ENCODE results near the gene C5orf52.
"Not testable (repeated sequence)": the region's sequence is repeated elsewhere in the genome, so short reads cannot be mapped to it uniquely, and the experiment has no call there.

Gene C5orf52

DNA sequence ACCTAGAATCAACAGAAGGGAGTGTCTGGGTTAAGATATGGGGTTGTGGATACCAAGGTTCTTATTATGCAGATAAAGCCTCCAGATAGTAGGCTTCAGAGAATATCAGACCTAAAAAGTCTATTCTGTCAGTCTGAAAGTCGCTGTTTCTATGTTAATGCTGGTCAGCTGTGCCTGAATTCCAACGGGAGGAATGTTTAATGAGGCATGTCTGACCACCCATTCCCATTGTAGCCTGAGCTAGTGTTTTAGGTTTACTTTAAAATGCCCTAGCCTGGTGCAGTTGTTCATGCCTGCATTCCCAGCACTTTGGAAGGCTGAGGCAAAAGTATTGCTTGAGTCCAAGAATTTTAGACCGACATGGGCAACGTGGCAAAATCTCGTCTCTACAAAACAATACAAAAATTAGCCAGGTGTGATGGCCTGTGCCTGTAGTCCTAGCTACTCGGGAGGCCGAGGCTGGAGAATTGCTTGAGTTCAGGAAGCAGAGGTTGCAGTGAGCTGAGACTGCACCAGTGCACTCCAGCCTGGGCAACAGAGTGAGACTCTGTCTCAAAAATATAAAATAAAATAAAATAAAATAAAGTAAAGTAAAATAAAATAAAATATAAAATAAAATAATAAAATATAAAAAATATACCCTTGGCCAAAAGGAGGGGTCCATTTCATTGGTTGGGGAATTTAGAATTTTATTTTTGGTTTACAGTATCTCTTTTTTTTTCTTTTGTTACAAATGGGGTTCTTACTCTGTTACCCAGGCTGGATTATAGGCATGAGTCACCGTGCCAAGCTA lies 11.3 kb upstream of the C5orf52 start:
- DNase-seq (ENCODE audit: insufficient read length, low spot score) (no peak), FAIRE-seq (no peak)
- TF ChIP-seq, protein P1, sequence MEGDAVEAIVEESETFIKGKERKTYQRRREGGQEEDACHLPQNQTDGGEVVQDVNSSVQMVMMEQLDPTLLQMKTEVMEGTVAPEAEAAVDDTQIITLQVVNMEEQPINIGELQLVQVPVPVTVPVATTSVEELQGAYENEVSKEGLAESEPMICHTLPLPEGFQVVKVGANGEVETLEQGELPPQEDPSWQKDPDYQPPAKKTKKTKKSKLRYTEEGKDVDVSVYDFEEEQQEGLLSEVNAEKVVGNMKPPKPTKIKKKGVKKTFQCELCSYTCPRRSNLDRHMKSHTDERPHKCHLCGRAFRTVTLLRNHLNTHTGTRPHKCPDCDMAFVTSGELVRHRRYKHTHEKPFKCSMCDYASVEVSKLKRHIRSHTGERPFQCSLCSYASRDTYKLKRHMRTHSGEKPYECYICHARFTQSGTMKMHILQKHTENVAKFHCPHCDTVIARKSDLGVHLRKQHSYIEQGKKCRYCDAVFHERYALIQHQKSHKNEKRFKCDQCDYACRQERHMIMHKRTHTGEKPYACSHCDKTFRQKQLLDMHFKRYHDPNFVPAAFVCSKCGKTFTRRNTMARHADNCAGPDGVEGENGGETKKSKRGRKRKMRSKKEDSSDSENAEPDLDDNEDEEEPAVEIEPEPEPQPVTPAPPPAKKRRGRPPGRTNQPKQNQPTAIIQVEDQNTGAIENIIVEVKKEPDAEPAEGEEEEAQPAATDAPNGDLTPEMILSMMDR (IDR thresholded peaks at IDR 0.05; ENCODE audit: insufficient read depth, missing control alignments), result no peak

DNA sequence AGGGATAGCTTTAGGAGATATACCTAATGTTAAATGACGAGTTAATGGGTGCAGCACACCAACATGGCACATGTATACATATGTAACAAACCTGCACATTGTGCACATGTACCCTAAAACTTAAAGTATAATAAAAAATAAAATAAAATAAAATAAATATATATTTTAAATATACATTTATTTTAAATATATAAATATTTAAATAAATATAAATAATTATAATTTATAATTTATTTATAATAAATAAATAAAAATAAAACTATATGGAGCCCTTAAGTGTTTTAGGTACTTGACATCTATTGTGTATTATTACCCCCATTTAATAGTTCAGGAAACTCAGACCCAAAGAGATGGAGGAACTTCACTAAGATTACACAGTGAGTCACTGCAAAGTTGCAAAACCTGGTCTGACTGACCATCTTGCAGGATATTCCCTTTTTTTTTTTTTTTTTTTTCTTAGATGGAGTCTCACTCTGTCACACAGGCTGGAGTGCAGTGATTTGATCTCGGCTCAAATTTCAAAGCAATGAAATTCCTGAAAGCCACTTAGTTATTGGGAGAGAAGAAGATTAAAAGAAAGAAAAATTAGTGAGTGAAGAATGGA lies 5.8 kb upstream of the C5orf52 start:
- DNase-seq (ENCODE audit: insufficient read length, low spot score), result no peak
- TF ChIP-seq, protein P1 (IDR thresholded peaks at IDR 0.05; ENCODE audit: insufficient read depth, missing control alignments), result no peak
- no peak for FAIRE-seq

DNA sequence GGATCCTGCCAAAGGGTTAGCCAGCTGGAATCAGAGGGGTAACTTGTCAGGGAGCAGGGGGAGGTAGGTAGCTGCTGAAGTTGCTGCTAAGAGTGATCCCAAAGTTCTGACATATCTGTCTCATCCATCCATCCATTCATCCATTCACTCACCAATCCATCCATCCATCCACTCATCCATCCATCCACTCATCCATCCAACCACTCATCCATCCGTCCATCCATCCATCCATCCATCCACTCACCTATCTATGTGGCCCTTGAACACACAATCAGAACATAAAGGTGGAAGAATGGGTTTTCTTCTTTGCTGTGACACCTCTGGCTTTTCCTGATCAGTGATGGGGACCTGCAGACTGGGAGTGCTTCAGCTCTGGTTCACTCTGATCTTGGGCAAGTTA lies 3.0 kb upstream of the C5orf52 start:
- TF ChIP-seq, protein P1 (IDR thresholded peaks at IDR 0.05; ENCODE audit: insufficient read depth, missing control alignments), result no peak
- DNase-seq (ENCODE audit: insufficient read length, low spot score), result no peak
- no peak for FAIRE-seq

DNA sequence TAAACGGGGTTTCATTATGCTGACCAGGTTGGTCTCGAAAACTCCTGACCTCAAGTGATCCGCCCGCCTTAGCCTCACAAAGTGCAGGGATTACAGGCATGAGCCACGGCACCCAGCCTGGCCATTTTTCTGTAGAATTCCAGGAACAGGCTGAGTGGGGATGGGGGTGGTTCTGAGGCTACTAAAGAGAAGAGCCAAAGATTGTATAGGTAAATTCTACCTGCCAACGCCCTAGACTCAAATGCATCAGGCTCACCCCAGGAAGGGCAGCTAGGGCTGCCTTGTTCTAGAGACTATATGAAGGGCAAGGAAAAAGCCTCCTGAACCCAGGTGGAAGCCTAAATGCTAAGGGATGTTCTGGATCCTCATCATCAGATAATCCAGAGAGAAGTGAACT lies 1.6 kb upstream of the C5orf52 start:
- TF ChIP-seq, protein P1 (IDR thresholded peaks at IDR 0.05; ENCODE audit: insufficient read depth, missing control alignments), result no peak
- no peak for DNase-seq (ENCODE audit: insufficient read length, low spot score)
- FAIRE-seq, result no peak

DNA sequence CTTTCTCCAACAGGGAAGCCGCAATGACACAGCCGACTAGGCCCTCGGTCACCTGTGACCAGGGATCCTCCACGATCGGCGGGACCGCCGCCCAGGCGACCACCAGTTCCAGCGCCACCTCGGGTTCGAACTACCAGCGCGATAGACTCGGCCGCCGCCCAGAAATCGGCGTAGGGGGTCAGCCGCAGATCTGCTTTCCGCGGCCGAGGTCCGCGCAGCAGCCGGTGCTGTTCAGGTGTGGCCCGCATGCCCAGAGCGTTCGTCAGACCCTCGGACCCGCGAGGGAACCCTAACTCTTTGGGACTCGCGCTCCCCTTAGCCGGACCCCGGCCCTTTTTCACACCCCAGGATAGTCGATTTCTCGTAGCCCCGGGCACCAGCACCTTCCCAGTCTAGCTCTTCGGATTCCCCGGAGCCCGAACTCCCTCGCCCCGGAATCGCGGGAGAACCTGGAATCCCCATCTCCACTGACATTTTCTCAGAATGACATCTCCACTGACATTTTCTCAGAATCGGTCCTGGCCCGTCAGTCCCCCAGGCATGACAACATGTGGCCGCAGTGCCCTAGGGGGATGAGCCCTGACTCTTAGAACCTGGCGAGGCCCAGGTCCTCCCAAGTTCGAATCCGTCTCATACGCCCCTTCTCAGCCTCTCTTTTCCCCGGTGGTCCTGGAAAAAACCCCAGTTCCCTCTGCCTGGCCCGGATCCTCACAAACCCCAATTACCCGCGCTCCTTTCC lies 428 bp downstream of the C5orf52 start:
- DNase-seq (ENCODE audit: insufficient read length, low spot score) (no peak), FAIRE-seq (no peak)
- TF ChIP-seq, protein P1 (IDR thresholded peaks at IDR 0.05; ENCODE audit: insufficient read depth, missing control alignments), result no peak

DNA sequence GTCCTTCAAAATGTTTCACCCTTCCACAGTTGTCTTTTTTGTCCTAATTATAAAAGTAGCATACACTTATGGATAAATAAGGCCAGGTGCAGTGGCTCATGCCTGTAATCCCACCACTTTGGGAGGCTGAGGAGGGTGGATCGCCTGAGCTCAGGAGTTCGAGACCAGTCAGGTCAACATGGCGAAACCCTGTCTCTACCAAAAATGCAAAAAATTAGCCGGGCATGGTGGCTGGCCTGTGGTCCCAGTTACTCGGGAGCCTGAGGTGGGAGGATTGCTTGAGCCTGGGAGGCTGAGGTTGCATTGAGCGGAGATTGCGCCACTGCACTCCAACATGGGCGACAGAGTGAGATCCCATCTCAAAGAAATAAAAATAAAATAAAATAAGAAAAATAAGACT lies 1.6 kb downstream of the C5orf52 start:
- no peak for FAIRE-seq
- no peak for DNase-seq (ENCODE audit: insufficient read length, low spot score)
- TF ChIP-seq, protein P1 (IDR thresholded peaks at IDR 0.05; ENCODE audit: insufficient read depth, missing control alignments), result no peak

DNA sequence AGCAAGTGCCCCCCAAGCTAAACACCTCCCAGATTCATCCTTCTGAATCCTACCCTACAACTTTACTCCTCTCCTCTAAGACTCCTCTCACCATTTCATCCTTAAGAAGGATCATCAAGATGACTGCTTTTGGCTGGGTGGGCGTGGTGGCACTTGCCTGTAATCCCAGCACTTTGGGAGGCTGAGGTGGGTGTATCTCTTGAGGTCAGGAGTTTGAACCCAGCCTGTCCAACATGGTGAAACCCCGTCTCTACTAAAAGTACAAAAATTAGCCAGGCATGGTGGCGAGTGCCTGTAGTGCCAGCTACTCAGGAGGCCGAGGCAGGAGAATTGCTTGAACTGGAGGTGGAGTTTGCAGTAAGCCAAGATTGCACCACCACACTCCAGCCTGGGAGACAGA lies 3.0 kb downstream of the C5orf52 start:
- FAIRE-seq; DNase-seq (ENCODE audit: insufficient read length, low spot score): not testable (repeated sequence)
